Measurements from ENCODE around the gene REEP6.
"Not testable (repeated sequence)": the region's sequence is repeated elsewhere in the genome, so short reads cannot be mapped to it uniquely, and the experiment has no call there.

The REEP6 gene

DNA sequence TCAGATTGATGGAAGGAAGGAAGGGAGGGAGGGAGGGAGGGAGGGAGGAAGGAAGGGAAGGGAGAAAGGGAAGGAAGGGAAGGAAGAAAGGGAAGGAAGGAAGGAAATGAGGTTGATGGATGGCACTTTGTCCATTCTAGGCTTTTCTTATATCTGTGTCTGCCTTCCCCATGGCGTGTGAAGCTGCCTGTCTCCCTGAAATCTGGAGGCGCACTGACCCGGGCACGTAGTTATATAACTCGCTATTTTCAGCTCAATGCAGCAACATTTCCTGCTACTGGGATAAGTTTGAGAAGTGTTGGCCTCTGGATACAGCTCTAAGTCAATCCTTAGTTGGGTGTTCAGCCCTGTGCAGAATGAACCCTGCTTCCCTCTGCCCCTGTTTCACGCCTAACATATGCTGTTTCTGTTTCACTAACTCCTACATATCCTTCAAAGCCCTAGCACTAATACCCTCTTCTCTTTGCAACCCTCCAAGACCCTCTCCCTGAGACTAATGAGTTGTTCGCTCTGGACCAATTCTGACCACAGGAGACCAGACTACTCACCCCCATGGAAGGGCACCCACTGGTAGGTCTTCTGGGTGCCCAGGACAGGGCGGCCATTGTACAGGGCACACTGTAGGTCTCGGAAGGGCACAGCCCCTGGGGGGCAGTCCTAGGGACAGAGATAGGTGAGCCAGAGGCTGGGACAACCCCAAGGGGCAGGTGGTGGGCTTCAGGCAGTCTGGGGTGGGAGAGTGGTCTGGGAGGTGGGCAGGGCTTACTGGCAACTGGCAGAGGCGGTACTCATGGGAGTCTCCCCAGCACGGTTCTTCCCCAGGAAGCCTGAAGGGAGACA lies 18.8 kb downstream of the REEP6 start:
- no peak for DNase-seq

DNA sequence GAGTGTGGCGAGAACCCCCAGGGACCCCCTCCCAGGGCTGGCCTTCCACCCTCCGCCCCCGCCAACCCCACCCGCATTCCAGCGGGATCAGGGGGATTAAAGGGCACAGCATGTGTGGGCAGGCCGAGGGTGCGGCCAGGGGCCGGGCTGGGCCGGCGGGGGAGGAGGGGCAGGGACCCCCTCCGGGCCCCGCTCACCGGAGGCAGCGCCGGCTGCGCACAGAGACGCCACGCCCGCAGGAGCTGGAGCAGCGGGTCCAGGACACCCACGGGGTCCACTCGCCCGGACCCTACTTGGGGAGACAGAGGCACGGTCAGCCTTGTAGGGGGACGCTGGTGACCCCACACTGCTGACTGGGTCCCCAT lies 19.4 kb downstream of the REEP6 start:
- no peak for DNase-seq

DNA sequence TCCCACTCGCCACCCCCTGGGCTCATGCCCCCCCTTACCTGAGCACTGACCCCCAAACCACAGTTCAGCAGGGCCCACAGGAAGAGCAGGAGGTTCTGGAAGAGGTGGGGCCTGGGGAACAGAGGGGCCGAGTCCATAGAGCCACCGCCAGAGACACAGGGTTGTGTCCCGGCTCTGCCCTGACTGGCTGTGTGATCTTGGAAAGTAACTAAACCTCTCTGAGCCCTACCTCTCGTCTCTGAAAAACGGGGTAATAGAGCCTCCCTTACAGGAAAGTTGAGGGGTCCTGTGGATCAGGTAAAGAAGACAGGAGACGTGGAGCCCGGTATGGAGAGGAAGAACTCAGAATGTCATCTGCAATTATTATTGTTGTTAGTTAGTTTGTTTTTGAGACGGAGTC lies 19.8 kb downstream of the REEP6 start:
- no peak for DNase-seq

DNA sequence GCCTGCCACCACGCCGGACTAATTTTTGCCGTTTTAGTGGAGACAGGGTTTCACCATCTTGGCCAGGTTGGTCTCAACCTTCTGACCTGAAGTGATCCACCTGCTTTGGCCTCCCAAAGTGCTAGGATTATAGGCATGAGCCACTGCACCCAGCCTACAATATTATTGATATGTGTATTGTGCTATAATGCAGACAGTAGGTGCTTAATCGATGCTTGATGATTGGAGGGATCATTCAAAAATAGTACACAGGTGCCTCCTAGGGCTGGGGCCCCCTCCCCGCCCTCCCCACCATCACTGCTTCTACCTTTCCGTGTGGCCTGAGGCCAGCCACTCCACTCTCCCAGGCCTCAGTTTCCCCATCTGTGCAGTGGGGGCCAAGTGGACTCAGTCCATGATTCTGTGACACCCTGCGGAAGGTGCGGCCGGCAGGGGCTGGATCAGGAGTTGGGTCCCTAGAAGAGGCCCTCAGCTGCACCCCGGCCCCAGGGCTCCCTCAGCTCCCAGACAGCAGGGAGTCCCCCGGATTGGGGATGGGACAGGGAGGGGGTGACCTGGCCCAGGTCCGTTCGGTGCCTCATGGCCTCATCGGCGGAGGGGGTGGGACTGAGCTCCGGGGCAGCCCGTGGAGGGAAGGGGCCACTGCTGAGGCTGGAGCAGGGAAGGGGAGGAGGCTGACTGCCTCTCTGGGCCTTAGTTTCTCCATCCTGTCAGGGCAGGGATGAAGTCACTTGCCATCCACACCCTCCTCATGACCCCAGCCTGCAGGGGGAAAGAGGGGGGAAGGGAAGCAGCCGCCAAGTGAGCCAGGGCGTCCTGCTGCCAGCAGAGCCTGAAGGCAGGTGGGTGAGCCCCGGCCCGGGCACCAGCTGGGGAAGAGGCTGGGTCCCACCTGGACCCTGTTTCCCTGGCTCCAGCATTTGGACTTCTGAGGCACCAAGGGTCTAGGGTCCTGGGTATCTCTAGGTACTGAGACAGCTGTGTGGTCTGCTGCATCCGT lies 20.6 kb downstream of the REEP6 start:
- no peak for DNase-seq

DNA sequence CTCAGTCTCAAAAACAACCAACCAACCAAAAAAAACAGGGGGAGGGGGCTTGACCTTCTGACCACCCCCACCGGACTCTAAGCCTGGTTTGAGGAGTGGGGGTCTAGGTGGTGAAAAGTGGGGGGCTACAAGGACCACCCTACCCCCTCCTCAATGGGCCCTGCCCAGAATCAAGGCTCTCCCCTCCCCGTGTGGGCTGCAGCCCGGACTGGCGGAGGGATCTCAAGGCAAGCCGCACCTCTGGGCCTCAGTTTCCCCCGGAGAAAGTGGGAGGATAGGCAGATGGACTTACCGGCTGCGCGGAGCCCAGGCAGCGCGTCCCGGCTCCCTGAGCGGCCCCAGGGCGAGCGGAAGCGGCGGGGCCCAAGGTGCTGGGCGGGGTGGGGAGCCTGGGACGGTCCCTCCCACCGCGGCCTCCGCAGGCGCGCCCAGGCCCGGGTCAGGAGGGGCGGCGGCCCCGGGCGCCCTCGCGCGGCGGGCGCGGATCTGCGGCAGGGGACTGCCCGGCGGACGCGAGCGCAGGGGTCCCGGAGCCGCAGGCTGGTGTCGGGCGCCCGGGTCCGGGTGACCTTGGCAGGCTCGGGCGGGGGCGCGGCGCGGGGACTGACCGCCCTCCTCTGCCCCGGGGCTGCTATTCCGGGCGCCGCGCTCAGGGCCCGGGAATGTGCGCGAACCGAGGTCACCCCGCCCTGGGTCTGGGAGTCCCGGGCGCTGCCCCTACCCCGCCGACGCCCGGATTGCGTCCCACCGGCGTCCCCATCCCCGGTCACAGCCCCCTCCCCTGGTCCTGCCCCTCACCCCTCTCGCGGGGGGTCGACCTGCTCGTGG lies 21.9 kb downstream of the REEP6 start, which contains the start of gene ADAMTSL5:
Gene ADAMTSL5 (minus strand): TSS at position 349 of the 828 bp plus-strand sequence. CDS start 2,076 bp downstream, outside the sequence.
- peak; percentile 55 to 71 for DNase-seq

DNA sequence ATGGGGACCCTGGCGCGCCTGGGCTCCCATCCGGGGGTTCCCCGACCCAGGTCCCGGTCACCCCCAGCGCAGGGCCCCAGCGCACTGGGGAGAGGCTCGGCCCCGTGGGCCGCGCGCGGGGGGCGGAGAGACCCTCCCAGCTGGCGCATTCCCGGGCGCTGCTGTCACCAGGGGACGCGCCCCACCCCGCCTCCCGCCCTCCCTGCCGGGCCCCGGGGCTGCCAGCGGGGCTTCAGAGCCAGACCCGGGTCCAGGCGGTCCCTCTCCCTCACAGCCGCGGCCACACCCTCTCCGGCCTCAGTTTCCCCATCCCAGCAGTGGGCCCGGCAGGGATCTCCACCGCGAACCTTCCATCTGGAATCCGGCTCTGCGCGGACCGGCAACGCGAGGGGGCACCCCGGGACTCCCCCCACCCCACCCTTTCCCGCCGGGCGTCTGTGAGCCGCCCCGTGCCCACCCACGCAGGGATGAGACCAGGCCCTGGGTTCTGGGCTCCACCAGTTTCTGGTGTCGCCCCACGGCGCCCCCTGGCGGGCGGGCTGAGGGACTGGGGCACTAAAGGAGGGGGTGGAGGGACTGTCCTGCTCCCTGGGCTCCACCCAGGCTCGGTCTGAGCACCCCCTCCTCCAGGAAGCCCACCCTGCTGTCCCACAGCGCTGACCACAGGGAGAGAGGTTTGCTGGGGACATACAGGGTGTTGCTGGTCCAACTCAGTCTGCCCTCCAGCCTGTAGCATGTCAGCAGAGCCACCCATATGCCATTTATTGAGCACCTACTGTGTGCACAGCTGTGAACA lies 22.7 kb downstream of the REEP6 start:
- DNase-seq, result peak; percentile 60 to 70

DNA sequence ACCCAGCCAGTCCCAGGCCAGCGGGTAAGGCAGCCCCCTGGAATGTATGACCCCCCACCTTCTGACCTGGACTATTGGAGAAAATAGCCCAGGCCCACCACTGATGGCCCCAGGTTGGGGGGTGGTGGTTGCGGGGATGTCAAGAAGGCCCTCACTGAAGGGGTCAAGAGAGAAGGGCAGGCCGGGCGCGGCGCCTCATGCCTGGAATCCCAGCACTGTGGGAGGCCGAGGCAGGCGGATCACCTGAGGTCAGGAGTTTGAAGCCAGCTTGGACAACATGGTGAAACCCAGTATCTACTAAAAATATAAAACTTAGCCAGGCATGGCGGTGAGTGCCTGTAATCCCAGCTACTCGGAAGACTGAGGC lies 23.3 kb downstream of the REEP6 start:
- DNase-seq, result no peak

DNA sequence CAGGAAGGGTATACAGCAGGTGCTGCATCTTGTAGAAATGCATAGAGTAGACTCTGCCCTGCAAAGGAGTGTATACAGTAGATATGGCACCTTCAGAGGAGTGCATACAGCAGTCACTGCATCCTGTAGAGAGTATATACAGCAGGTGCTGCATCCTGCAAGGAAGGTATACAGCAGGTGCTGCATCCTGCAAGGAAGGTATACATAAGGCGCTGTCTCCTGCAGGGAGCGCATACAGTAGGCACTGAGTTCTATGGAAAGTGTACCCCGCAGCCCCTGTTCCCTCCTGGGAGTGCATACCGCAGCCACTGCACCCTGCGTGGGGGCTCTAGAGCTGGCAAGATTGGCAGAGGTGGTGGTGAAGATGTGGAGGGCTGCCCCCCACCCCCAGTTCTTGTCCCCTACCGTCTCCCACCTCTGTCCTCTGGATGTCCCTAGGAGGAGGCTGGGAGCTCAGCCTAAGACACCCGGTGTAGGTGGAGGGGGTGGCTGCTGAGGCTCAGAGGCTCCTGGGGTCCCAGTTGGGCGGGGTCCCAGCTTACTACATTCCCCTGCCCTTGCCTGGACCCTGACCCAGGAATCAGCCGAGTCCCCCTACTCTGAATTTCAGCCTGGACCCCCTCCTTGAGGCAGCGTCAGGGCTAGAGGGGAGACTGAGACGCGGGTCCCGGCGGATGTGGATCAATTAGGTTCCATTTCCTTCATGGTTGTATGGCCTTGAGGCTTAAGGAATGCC lies 24.2 kb downstream of the REEP6 start:
- DNase-seq, result no peak

DNA sequence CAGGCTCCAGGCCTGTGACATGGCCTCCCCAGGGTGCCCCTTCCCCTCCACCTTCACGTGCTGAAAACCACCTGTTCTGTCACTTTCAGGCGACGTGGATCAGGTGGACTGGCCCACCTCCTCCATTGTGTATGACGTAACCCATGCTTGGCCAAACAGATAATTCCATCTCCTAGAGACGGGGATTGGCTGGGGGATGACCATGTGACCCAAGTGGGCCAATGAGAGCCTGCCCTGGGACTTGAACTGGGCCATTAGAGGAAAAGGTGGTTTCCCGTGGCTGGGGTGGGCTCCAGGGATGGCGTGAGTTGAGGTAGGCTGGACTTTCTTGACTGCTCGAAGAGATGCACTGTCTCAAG lies 25.4 kb downstream of the REEP6 start:
- no peak for DNase-seq

DNA sequence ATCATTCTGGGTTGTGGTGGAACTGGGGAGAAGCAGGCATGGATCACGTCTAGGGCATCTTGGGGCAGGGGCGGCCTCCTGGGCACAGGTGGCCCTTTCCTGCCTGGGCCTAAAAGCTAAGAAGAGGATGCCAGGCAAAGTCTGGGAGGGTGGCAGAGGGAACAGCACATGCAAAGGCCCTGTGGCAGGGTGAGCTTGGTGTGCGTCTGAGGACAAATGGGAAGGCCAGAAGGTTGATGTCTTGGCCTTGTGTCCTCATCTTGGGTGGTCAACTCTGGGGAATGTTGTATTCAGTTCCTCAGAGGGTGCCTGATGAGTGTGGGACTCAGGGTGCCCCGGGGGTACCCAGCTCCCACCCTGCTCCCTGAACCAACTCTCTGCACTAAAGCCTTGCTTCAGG lies 27.5 kb downstream of the REEP6 start:
- DNase-seq, result no peak

DNA sequence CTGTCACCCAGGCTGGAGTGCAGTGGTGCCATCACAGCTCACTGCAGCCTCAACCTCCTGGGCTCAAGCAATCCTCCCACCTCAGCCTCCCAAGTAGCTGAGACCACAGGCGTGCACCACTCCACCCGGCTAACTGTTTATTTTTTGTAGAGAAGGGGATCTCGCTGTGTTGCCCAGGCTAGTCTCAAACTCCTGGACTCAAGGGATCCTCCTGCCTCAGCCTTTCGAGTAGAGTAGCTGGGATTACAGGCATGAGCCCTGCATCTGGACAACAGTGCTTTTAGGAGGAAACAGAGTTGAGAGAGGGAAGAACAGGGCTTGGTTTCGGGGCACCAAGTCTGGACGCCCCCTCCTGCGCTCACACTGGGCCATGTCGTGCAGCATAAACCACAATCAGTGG lies 28.8 kb downstream of the REEP6 start:
- DNase-seq, result not testable (repeated sequence)

DNA sequence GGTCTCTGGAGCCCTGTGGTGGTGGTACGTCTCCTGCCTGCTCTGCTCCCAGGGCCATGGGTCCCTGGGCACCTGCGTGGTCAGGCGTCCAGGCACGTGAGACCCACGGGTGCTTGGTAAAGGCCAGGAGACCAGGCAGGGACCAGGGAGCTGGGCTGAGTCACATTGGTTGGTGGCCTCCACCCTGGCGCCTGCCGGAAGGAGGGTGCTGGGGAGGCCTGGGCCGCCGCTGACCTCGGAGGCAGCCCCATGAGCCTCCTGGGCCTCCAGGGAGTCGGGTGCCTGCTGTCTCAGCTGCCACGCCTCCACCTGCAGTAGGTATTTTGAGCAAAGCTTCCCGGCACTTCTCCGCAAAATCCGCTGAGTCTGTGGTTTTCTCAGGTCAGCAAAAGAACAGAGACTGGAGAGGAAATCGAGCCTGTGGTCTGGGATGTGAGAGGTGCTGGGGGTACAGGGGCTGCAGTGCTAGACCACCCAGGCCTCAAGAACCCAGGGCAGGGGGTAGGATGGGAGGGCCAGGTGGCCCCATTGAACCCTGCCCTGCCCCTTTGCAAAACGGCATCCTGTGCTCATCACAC lies 29.3 kb downstream of the REEP6 start:
- no peak for DNase-seq

DNA sequence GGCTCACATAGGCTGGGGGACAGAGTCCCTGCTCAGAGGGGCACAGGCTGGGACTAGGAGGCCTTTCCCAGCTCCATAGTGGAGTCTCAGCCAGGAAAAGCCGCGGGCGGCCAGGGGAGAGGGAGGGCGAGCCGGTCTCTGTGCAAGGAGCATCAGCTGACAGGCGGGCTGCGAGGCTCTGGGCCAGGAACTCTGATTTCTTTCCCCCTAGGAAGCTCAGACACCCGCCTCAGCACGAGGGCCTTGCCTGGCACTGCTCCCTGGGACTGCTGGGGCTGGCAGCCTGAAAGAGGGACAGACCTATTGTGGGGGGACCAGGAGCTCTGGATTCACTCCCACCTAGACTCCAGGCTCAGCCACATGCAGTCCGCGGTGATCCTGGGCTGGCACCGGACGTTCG lies 30.7 kb downstream of the REEP6 start:
- DNase-seq, result no peak

DNA sequence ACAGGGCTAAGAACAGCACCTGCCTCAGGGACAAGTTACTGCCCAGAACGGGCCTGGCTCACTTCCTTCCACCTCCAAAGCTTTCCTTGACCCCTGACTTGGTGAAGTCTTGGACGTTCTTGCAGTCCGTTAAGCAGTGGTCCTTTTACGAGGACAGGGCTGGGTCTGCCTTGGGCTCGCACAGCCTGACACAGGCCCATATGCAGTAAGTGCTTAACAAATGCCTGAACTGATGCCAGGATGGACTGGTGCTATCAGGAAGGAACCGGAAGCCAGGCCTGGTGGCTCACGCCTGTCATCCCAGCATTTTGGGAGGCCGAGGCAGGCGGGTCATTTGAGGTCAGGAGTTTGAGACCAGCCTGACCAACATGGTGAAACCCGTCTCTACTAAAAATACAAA lies 31.1 kb downstream of the REEP6 start:
- no peak for DNase-seq

DNA sequence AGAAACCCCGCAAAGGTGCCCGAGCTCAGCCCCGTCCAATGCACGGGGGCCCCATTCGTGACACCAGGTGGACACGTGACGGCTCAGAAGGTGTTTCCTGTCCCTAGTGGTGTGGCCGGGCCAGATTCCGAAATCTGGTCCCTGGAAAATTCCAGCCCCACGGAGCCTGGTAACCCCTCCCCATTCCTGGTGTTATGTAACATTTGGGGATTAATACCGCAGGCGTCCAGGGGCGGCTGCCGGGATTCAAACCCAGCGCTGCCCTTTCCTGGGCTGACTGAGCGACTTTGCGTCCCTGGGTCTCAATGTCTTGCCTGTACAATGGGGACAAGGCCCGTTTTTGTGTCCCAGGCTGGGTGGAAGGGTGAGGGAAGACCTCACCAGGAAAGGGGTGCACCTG lies 31.9 kb downstream of the REEP6 start:
- no peak for DNase-seq

DNA sequence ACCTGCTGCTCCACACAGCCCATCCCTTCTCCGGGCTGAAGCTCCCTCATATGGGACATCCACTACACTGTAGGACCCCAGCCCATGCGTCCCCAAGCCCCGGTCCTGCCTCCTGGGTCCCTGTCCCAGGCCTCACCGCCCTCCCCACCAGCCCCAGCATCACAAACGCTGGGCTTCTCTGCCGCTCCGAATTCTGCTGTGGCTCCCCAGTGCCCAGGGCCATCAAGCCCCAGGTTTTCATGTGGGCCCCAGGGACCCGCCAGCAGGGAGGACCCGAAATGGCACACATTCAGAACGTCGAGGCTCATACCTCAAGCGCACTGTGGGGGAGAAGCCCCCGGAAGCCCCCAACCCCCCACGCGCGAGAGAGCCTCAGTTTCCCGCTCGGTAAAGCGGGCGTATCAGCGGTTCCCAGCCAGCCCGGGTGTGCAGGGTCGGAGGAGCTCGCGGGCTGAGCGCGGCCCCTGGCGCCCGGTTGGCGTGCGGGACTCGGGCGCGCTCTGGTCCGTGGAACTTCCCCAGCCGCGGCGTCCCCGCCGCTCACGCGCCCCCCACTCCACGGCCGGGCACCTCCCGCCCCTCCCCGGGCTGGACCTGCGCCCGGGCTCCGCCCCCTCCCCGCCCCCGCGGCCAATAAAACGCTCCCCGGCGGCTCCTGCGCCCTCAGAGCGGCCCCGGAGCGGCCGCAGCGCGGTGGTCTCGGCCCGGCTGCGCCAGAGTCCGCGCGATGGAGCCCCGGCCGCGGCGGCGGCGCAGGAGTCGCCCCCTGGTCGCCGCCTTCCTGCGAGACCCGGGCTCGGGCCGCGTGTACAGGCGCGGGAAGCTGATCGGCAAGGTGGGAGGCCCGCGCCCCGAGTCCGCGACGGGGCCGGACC lies 32.7 kb downstream of the REEP6 start, which contains the start of gene PLK5:
Gene PLK5 (plus strand): TSS at position 666 of the 875 bp plus-strand sequence. CDS start 2,920 bp downstream, outside the sequence.
- no peak for DNase-seq

DNA sequence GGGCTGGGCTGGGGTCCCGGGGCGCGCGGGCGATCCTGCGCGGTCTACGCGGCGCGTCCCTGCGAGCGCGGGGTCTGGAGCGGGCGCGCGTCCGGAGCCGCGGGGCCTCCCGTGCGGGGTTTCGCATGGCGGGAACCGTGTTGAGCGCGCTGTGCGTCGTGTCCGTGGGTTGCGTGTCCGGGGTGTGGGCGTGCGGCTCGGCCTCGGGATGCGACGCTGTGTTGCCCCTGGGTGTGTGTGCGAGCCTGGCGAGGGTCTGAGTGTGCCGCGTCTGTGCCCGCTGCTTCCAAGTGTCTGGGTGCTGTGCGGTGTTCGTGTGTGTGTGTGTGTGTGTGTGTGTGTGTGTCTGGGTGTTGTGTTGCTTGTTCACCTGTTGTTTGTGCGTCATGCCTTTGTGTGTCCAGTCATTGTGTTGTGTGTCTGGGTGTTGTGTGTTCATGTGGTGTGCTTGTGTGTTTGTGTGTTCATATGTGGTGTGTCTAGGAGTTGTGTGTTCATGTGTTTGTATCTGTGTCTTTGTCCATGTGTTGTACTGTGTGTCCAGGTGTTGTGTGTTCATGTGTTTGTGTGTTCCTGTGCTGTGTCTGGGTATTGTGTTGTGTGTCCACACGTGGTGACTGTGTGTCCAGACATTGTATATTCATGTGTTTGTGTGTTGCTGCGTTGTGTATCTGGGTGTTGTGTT lies 33.4 kb downstream of the REEP6 start:
- DNase-seq, result no peak

DNA sequence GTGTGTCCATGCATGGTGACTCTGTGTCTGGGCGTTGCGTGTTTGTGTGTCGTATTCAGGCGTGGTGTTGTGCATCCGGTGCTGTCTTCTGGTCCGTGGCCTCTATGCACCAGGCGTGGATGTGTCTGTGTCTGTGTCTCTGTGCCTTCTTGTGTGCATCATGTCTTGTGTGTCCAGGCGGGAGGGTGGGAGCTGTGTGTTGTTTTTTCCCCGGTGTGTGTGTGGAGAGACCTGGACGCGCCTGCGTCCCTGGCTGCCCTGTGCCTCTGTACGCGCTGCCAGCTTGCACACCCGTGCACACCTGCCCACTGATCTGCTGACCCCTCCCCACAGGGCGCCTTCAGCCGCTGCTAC lies 34.0 kb downstream of the REEP6 start:
- no peak for DNase-seq

DNA sequence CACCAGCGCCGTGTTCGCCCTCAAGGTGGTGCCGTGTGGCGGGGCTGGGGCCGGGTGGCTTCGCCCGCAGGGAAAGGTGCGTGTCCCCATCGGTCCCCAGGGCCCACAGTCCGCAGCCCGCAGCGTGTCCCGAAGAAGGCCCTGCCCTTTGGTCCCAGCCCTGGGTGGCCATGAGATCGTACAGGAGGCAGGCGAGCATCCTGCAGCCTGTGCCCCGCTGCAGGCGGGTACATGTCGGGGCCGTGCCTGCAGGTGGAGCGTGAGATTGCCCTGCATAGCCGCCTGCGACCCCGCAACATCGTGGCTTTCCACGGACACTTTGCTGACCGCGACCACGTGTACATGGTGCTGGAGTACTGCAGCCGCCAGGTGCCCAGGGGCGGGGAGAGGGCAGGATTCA lies 34.4 kb downstream of the REEP6 start:
- no peak for DNase-seq

Data from stimulated activated CD4-positive, alpha-beta T cell treated with anti-CD3 and anti-CD28 coated beads, Interleukin-4, amount 100 ng/mL, for 4 hours (primary cell).